Peyer's patch (tissue), 4 donors: ENCODE data around the gene MYOCD.

ENCODE experiments used
- POLR2A ChIP-seq, 2 donors: fragments of 450-650 bp; IDR thresholded peaks; one replicate each; pipeline ENCODE4 v1.5.1; 2017; ENCODE audit warnings: antibody characterized with exemption in 2 of 2, mild to moderate bottlenecking in 2 of 2, moderate library complexity in 2 of 2
- TF ChIP-seq, protein P1 (sequence below), 6 experiments: fragments of 450-650 bp in 4 of 6; fragments of 200-600 bp in 2 of 6; sonication (generic) in 1 of 6; IDR thresholded peaks; one replicate each; pipeline ENCODE4 v1.5.1; 2017 to 2019; ENCODE audit warnings: antibody characterized with exemption in 6 of 6, mild to moderate bottlenecking in 3 of 6, moderate library complexity in 1 of 6

DNA sequence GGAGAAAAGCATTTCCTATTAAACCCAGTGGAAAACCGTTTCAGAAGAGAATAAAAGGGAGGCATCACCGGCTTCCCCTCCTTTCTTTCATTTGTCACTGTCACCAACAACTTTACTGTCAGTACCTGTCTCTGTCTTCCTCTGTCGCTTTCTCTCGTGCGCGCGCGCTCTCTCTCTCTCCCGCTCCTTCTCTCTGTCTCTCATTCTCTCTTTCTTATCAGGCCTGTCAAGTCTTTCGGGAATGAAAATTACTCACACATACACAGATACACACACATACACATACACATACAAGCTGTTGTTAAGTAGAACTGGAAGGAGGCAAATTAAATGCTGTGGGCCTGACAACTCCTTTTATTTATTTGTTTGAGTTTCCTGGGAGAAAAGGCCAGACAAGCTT is 17.6 kb downstream of the MYOCD start:
- TF ChIP-seq, protein P1, sequence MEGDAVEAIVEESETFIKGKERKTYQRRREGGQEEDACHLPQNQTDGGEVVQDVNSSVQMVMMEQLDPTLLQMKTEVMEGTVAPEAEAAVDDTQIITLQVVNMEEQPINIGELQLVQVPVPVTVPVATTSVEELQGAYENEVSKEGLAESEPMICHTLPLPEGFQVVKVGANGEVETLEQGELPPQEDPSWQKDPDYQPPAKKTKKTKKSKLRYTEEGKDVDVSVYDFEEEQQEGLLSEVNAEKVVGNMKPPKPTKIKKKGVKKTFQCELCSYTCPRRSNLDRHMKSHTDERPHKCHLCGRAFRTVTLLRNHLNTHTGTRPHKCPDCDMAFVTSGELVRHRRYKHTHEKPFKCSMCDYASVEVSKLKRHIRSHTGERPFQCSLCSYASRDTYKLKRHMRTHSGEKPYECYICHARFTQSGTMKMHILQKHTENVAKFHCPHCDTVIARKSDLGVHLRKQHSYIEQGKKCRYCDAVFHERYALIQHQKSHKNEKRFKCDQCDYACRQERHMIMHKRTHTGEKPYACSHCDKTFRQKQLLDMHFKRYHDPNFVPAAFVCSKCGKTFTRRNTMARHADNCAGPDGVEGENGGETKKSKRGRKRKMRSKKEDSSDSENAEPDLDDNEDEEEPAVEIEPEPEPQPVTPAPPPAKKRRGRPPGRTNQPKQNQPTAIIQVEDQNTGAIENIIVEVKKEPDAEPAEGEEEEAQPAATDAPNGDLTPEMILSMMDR (IDR thresholded peaks at IDR 0.05), result no peak
- no peak for TF ChIP-seq POLR2A (IDR thresholded peaks at IDR 0.05)
